ENCODE data around the gene PDSS2.

Gene PDSS2

DNA sequence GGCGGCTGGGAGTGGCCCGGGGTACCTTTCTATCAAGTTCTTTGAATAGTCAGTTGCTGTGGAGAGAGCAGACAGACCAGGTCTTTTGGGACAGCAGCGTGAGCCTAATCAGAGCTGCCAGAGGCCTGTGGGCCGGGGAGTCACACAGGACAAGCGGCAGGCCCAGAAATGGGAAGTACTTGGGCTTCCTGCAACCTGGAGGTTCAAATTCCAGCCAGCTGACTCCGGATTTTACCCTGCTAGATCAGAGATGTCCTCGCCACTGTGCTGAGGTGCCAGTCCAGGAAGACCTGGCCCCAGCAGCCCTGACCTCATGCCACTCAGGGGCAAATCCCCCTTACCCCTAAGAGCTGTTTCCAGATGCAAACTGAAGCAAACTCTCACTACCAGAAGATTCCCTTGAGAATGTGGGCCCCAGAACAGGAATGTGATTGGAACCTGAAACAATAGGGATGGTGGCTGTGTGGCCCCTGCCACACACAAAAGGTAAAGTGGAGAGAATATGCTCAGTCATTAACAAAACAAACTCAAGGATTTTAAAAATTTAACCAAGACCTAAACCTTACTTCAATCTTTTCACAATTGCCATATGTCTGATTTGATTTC is 353.8 kb downstream of the PDSS2 start:
- TF ChIP-seq, protein P1, sequence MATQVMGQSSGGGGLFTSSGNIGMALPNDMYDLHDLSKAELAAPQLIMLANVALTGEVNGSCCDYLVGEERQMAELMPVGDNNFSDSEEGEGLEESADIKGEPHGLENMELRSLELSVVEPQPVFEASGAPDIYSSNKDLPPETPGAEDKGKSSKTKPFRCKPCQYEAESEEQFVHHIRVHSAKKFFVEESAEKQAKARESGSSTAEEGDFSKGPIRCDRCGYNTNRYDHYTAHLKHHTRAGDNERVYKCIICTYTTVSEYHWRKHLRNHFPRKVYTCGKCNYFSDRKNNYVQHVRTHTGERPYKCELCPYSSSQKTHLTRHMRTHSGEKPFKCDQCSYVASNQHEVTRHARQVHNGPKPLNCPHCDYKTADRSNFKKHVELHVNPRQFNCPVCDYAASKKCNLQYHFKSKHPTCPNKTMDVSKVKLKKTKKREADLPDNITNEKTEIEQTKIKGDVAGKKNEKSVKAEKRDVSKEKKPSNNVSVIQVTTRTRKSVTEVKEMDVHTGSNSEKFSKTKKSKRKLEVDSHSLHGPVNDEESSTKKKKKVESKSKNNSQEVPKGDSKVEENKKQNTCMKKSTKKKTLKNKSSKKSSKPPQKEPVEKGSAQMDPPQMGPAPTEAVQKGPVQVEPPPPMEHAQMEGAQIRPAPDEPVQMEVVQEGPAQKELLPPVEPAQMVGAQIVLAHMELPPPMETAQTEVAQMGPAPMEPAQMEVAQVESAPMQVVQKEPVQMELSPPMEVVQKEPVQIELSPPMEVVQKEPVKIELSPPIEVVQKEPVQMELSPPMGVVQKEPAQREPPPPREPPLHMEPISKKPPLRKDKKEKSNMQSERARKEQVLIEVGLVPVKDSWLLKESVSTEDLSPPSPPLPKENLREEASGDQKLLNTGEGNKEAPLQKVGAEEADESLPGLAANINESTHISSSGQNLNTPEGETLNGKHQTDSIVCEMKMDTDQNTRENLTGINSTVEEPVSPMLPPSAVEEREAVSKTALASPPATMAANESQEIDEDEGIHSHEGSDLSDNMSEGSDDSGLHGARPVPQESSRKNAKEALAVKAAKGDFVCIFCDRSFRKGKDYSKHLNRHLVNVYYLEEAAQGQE (IDR thresholded peaks at IDR 0.05; ENCODE audit: insufficient read depth in 1 of 2, low read depth in 2 of 2, low read length in 2 of 2) = no peak
- no peak for TF ChIP-seq POLR2AphosphoS5 (IDR thresholded peaks at IDR 0.05; ENCODE audit: low read depth, low read length)

DNA sequence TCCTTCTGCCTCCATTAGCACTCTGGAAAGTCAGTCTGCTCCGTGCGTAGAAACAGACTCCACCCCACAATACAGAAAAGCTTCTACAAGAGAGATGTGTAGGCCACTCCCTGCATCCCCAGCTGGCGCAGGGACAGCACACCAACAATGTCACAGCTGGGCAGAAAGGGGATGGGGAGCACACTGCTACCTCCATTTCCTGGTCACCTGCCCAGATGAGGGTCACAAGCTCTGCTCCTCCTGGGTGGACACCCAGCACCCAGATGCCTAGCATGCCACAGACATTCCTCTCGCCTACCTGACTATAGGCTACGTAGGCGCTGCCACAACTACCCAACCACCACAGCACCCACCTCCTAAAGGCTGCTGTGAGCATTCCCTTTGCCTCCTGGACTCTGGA is 356.3 kb downstream of the PDSS2 start:
- TF ChIP-seq FOXP2 (optimal IDR thresholded peaks at IDR 0.05; ENCODE audit: borderline replicate concordance, extremely low read depth, extremely low read length, insufficient read depth) = no peak

Measured in PFSK-1 (cell line).